22Rv1 (cell line): ENCODE measurements around the gene AFTPH.

Experiments
- H3K27ac ChIP-seq: fragments of 450-650 bp; 2 replicates; pipeline ENCODE4 v1.5.1; 2017
- CTCF ChIP-seq: fragments of 450-650 bp; IDR thresholded peaks from 2 replicates; pipeline ENCODE4 v1.5.1; 2017; ENCODE audit warnings: mild to moderate bottlenecking
- ZFX ChIP-seq: fragments of 450-650 bp; IDR thresholded peaks from 2 replicates; pipeline ENCODE4 v1.6.1; 2017; ENCODE audit warnings: antibody characterized with exemption, borderline replicate concordance

Gene AFTPH

DNA sequence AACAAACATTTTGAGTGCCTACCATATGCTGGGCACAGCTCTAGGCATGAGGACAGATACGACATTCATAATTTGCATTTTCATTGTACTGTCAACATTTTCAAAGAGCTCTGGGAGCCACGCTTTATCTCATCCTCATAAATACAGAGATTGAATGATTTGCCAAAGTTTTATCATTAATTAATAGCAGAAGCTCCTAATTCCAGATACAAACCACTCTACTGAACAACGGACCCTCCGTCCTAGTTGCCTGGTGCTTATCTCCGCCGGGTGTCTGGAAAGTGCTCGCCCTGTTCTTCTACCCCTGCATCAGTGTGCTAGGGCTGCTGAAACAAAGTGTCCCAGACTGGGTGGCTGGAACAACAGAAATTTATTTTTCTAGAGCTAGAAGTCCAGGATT lies 105.7 kb downstream of the AFTPH start:
- no peak for TF ChIP-seq CTCF
- no peak for TF ChIP-seq ZFX
- H3K27ac ChIP-seq = no peak overlapping the region

- TF ChIP-seq CTCF = no peak
- TF ChIP-seq ZFX = no peak
- H3K27ac ChIP-seq = no peak overlapping the region
These were observed 106.6 kb downstream of the AFTPH start for GRCh38 chr2:64630752-64631151.

DNA sequence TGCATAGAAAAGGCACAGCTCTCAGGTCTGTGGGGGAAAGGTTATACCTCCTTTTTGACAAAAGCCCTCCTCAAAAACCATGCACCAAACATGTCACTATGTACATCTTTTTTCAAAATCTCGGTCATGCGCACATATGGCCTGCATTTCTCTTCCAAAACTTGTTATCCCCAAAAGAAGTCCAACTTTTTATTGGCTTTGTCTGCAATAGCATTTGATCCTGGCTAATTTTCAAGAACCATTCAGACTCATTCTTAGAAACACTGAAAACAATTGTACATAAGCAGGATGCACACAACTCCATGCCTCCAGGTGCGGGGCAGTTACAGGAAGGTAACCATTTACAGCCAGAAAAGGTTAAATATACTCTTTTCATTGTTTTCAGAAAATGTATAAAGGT lies 107.6 kb downstream of the AFTPH start:
- no peak overlapping the region for H3K27ac ChIP-seq
- no peak for TF ChIP-seq CTCF
- TF ChIP-seq ZFX = no peak

- H3K27ac ChIP-seq = no peak overlapping the region
These were observed 109.0 kb downstream of the AFTPH start for GRCh38 chr2:64632835-64633819.

DNA sequence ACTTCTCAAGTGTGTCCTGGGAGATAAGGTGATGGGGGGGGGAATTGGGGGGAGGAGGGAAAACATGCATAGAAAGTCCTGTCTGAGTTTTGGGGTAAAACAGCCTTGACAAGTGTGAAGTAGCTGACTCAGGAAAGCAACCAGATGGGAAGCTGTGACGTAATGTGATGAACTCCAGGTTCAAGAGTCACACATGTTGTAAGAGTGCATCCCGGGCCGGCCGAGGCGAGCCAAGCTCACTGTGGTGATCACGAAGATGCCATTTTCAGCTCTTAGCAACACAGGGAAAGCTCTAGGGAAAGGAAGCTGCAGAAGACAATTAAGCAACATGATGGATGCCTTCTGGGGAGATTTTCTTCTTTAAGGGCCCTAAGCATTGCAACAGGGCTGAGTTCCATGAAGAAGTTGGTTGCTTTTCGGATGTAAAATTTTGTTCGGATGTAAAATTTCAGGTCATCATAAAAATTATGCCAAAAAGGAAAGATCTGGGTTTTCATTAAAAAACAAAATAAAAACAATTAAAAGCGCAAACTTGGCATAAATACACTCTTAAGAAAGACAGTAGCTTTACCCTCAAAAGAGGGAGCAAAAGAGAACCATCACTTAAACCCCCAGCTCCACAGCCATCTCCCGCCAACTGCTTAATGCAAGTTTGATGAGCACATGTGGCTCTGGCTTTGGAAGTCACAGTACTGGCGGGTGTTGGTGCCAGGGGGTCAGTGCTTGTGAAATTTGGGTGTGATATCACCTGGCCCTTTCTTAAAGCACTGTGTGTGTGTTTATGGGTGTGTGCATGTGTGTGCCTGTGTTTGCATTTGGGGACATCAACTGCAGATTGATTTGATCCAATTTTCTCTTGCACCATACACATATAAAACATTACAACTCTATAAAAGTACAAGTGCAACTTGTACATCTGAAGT lies 110.5 kb downstream of the AFTPH start:
- TF ChIP-seq CTCF (no peak), ZFX (no peak)
- H3K27ac ChIP-seq = no peak overlapping the region

More at GRCh38 chr2:64632835-64633819, 109.0 kb downstream of the AFTPH start:
- TF ChIP-seq ZFX (no peak), CTCF (no peak)

- no peak for TF ChIP-seq CTCF
- TF ChIP-seq ZFX = no peak
- H3K27ac ChIP-seq = no peak overlapping the region
These were observed 112.1 kb downstream of the AFTPH start for GRCh38 chr2:64635976-64636911.
